Ishikawa (cell line): Measurements from ENCODE around the gene RAD51B.

Experiments
- CEBPB ChIP-seq: IDR thresholded peaks from 2 replicates; pipeline ENCODE4 v1.6.1; 2012
- NFIC ChIP-seq: IDR thresholded peaks from 2 replicates; pipeline ENCODE4 v1.6.1; 2012
- YY1 ChIP-seq: IDR thresholded peaks from 2 replicates; pipeline ENCODE4 v1.6.1; 2012; ENCODE audit warnings: low read depth

GRCh38 chr14:67851785-67852410, 32.3 kb downstream of the RAD51B start:
- TF ChIP-seq NFIC (no peak), CEBPB (no peak), YY1 (no peak)
